ENCODE measurements around the gene ULK3.

Gene ULK3

DNA sequence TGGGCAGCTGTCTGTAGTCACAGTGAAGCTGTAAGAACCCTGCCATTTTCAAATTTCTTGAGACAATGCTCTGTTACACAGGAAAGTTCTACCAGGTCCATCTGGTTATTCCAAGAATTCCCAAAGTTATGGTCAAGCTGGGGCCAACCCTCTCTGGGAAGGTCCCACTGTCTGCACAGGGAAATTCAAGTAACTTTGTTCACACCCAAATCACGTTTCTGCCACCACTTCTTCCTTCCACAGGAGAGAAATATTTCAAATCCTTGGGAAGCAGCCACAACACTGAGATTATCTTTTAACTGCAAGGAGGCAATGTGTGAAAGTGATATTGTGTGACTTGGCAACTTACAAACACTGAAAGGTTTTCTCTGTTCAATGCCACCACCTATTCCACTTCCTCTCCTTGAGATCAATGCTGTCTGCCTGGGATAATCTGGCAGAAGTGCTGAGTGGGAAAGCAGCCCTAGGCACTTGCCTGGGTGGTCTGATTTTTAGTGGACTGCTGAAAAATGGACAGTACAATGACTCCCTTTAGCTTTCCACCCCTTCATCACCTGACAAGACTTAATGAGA is 24.6 kb upstream of the ULK3 start:
- DNase-seq: no peak

DNA sequence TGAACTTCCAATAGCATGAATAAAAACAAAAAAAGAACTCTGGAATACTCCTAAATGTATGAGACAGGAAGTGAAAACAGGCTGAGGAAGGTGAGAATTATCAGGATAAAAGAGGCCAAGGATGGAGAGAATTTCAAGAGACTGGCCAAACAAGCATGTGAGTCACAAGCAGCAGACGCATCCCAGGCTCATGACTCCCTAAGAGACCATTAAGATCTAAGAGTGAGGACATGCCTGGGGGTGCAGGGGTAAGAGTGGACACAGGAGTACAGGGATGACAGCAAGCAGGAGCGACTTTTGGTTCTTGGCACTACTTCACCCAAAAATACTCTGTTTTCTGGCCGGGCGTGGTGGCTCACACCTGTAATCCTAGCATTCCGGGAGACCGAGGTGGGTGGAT is 23.1 kb upstream of the ULK3 start:
- DNase-seq: no peak

DNA sequence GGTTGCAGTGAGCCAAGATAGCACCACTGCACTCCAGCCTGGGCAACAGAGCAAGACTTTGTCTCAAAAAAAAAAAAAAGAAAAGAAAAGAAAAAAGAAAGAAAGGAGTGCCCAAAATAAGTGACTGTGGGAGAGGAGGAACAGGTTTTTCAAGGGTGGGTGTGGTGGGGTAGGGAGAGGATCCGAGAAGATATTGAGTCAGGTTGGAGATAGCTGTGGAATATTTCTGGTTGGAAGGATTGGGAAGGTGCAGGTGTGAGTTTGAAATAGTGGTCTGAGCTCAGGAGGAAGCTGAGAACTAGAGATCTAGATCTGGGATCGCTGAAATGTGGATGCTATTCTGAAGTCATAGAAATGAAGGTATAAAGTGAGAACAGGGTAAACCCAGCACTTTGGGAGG is 22.4 kb upstream of the ULK3 start:
- no peak for DNase-seq

DNA sequence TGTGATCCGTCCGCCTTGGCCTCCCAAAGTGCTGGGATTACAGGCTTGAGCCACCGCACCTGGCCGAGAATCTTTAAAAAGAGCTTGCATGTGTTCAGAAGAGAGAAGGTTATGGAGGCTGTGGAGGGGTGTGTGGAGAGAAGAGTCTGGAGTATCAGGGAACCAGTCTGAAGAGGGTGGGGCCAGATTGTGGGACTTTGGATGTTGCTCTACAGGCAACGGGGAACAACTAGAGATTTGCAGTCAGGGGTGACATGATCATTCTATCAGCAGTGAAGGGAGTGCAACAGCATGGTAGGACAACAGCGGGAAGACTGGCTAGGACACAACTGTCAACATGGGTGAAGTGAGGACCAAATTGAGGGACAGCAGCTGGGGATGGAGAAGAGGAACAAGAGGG is 21.3 kb upstream of the ULK3 start:
- DNase-seq: no peak

DNA sequence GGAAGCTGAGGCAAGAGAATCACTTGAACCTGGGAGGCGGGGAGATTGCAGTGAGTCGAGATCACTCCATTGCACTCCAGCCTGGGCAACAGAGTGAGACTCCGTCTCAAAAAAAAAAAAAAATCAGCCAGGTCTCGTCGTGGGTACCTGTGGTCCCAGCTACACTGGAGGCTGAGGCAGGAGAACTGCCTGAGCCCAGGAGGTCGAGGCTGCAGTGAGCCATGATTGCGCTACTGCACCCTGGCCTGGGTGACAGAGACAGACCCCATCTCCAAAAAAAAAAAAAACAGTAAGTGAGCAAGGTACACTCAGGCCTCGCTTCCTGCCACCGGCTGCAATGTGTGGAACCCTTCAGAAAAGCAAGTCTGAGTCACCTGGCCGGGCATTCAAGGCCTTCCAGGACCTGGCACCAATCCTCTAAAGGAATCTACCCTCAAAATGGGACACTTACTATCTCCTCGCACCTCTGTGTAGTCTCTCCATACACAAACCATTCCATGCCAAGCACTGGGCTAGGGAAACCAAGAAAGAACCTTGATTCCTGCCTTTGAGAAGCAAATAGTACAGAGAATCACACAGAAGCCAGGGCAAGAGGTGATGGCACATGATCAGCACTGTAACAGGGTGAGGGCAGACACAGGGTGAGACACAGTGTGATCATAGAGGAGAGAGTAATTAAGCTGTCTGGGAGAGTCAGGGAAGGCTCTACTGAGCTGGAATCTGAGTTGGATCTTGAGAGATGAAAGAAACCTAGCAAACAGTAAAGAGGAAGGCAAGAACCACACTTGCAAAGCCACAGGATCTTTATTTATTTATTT is 20.5 kb upstream of the ULK3 start:
- DNase-seq: no peak

DNA sequence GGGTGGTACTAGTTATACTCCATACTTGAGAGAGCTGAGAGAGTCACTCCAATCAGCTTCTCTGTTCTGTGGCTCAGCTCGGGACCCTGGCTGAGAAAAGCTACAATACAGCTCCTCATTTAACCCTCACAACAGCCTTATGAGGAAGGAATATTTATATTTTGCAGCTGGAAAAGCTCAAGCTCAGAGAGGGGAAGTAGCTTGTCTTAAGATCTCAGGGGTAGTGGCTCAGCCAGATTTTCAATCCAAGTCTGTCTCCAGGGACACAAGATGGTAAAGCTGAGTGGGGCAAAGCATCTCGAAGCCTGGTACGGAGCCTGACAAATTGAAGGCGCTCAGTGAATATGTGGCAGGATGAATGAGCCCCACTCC is 15.4 kb upstream of the ULK3 start:
- DNase-seq: no peak

DNA sequence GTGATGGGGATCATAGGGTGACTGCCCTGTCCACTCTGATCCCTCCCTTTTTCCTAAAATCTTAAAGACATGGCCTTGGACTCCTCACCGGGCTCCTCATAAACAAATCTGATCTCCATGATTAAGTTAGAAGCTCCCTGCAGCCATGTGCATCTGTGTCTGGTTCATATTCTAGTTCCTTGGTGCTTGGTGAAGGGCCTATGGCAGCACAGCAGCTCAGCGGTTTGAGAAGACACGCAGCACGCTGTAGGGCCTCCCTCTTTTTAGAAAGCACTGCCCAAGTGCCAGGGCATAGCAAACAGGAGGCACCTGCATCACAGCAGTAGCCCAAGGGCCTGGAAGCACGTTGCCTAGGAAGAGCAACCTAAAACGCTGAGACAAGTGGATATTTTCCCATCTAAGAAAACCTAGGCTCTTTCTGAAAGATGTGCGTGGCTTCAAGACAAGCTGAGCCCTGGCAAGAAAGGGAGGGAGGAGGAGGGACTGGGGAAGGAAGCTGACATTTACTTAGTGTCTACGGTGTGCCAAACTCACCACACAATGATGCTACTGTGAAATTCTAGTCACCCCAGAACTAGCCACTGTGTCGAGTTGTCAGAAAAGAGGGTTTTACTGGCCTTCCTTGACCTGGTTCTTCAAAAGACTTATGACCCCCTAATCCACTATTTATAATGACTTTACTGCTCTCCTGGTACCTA is 14.9 kb upstream of the ULK3 start:
- no peak for DNase-seq

DNA sequence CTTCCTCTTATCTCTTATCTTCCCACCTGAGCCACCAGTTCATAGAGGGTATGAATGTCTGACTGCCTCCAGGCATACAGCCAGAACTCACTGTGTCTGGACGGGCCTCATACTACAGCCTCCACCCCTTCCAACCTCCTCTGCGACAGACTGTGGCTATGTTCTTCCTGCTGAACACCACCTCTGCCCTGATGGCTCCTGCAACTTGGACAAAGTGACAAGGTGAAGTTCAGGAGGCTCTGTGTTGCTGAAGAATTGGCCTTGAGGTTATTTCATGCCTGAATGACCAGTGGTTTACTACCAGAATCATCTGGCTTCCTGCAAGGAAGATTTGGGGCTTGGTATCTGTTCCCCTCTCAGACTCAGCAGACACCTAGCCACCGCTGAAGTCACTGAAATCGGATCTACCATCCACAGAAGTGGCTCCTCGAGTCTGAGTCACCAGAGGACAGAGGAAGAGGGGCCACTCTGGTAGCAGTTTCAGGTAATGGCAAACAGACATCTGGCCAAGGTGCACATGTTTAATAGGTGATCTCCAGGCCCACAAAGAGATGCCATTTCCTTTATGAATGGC is 14.2 kb upstream of the ULK3 start:
- no peak for DNase-seq

DNA sequence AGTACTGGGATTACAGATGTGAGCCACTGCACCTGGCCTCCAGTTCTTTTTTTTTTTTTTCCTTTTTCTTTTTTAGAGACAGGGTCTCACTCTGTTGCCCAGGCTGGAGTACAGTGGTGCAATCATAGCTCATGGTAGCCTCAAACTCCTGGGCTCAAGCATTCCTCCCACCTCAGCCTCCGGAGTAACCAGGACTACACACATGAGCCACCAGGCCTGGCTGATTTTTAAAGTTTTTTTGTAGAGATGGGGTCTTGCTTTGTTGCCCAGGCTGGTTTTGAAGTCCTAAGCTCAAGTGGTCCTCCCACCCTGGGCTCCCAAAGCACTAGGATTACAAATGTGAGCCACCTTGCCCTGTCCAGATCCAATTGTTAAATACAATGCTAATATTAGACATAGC is 13.6 kb upstream of the ULK3 start:
- no peak for DNase-seq

DNA sequence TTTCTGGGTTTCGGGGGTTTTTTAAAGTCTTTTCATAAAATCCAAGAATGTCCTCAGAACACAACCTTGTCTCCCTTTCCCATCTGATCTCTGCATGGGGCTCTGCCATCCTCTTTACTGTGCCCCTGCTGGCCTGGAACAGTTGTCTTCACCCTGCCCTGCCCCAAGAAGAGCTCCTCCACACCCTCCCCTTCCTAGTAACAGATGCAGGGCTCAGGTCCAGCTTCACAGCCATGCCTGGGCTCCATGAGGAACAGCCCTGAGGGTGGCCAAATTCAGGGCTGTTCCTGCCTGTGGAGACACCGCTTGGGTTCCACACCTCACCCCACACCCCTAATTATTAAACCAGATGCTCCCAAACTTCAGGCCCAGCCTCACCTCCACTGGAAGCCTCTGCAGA is 12.9 kb upstream of the ULK3 start:
- DNase-seq: no peak

DNA sequence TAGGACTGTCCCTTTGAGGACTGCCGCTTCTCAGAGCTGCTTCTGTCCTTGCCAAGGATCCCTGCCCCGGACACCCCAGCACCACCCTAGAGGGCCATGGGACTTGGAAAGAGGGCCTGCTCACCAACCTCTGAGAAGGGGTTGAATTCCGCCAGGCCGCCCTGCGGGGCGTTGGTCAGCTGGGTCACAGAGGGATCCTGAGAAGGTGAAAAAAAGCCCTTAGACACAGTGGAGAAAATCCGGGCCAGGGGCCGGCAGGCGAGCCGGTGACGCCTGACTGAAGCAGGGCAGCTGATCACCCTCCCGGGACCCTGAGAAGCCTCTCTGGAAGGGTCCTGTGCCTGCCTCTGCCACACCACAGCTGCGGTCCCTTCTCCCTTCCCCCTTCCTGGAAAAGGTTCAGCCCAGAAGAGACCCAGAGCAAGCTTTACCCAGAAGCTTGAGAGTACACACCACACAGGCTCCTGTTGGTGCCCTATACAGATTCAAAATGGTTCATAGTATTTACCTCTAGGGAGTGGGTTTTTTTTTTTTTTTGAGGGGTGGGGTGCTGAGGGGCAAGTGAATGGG is 11.6 kb upstream of the ULK3 start:
- no peak for DNase-seq

DNA sequence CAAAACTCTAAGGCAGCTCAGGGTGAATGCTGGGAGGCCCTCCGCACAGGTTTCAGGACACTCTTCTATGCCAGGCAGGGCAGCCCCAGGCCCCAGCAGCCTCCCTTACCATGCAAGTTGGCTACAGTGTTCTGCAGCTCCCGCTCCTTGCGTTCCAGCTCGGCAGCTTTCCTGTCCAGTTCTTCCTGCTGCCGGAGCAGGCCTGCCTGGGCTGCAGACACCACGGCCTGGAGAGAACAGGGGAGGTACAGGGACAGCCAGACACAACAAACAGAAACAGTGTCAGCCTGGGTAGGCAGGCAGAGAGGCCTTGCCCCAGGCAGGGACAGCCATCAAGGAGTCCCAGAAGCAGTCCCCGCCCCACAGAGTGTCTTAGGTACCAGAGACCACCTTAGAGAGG is 9.0 kb upstream of the ULK3 start:
- no peak for DNase-seq

DNA sequence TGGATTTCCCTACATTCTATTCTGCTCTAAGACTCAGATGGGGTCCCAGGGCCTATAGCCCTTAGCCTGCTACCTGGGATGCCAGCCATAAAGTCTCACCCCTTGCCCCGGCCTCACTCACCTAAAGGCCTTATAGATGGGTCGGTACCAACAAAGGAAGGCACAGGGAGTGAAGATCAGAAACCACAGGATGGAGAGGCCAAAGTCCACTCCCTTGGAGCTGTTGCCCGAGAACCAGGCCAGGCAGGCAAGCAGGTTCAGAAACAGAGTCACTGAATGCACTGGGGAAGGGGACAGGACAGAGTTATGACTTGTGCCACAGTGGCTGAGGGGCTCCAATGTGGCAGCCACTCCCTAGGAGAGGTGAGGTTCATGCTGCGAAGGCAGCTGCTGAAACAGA is 7.4 kb upstream of the ULK3 start:
- no peak for DNase-seq

DNA sequence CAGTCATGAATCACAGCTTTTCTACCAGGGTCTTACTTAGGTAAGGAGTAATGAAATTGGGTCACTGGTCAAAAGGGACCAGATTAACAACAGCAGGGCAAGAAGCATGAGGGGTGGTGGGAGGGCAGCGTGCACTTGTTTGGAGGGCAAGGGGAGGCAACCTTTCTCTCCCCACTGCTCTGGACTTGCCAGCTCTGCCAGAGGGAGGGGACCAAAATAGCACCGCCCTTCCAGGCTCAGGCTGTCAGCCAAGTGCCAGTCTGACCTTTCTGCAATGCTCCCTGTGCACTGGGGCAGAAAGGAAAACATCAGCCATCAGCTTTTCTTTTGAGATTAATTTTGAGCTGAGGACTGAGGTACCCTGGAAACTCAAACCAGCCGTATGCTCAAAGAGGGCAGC is 4.5 kb upstream of the ULK3 start:
- no peak for DNase-seq

DNA sequence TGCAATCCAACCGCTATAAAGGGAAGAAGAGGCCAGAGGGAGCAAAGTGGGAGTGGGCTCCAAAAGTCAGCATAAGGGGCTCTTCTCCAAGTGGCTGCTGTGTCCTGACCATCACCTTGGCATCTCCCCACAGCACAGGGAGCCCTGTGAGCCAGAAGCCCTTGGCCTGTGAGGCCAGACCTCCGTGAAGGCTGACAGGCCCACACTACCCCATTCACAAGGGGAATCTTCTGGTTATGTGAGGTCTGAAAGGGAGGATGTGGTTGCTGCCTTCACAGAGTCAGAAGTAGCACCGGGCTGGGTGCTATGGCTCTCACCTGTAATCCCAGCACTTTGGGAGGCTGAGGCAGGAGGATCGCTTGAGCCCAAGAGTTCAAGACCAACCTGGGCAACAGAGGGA is 2.6 kb upstream of the ULK3 start:
- no peak for DNase-seq

DNA sequence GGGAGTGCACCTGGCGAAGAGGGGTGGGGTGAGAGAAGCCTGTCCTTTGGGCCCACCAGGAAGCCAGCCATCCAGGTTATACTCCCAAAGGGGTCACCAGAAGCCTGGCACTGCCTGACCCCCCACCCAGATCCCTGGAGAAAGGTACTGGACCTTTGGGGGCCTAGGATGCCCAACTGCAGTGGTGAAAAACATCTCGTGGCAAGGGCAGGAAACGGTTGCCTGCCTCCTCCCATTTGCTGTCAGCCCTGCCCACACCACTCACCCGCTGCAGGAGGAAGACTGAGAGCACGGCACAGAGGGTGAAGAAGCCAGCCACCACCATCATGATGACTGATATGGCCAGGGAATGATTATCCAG is 2.2 kb upstream of the ULK3 start:
- no peak for DNase-seq

DNA sequence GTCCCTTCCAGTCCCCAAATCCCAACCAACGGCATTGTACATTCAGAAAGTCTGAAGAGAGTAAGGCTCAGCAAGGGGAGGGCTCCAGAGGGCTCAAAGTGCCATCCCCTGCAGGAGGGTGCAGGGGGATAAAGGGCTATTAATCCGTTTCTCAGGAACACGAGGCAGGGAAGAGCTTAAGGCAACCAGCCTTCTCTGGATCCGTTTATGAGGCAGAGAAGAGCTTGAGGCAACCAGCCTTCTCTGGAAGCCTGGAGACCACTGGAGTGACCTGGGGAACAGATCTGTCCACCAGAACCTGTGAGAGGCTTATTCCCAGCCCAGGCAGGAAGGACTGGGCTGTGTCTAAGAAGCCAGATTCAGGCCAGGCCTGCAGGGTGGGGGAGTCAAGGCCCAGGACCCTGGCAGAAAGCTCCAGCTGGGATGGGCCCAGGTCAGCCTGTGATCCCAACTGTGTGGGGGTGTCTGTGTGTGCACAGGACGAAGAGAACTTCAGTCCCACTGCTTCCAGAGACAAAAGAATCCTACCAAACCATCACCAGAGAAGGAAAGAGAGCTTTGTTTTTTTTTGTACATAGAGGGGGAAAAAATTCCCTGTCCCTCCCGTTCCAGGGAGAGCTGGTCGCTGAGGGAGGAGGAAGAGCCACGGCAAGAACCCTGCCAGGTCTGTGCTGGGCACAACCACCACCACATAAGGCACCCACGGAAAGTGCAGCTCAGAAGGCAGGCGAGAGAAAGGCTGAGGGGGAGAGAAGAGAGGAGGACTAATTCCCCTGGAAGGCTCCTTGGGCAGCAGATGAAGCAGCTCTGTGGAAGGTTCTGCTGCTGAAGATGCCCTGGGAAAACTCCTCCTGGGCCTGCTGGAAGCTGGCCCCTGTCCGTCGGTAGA is 1.6 kb upstream of the ULK3 start:
- DNase-seq: no peak

DNA sequence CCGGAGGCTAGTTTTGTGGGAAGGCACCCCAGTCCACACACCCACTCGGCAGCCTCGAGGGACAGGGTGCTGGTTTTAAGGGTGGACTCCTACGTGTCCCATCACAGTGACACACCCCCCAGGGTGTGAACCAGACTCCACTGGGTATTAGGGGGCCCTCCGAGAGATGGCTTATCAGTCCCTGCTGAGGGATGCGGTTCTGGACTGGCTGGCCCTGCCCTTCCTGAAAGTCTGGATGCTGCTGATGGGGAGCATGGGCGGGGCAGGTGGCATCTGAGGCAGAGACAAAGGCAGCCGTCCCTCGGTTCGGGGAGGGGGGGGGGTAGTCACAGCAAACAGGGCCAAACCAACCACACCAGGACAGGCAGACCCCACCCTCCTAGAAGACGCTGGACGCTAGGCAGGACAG is 939 bp upstream of the ULK3 start:
- no peak for DNase-seq

DNA sequence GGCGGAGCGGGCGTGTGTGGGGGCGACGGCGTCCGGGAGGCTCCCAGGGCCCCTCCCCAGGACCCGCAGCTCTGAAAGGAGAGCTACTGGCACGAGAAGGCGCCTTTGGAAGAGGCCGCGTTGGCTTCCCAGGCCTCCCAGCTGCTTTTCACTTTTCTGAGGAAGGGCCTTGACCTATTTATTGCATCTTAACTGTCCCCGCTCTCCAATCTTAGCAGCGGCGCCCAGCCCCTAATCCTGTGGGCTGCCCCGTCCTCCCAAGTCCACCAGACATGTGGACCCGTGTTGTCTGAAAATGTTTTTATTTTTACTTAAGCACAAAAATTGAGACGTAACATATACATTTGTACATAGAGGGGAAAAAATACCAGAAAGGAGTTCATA is 481 bp upstream of the ULK3 start:
- DNase-seq: no peak

DNA sequence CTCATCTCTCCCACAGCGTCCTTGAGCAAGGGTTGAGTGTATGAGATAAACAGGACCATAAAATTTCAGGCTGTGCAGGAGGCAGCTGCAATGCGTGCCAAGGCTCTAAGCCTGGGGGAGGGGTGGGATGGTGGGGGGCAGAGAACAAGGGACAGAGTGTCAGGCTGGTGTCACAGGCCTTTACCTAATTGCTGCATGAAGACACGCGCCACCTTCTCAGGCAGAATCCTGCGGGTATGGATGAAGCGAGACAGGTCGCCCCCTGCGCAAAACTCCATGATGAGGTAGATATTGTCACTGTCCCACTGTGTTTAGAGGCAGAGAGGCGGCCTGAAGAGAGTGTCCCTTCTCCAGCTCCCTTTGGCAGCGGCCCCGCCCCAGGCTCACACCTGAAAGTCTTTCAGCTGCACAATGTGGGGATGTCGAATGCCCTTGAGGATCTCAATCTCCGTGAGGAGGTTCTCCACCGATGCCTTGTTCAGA is 1.0 kb downstream of the ULK3 start:
- no peak for DNase-seq

DNA sequence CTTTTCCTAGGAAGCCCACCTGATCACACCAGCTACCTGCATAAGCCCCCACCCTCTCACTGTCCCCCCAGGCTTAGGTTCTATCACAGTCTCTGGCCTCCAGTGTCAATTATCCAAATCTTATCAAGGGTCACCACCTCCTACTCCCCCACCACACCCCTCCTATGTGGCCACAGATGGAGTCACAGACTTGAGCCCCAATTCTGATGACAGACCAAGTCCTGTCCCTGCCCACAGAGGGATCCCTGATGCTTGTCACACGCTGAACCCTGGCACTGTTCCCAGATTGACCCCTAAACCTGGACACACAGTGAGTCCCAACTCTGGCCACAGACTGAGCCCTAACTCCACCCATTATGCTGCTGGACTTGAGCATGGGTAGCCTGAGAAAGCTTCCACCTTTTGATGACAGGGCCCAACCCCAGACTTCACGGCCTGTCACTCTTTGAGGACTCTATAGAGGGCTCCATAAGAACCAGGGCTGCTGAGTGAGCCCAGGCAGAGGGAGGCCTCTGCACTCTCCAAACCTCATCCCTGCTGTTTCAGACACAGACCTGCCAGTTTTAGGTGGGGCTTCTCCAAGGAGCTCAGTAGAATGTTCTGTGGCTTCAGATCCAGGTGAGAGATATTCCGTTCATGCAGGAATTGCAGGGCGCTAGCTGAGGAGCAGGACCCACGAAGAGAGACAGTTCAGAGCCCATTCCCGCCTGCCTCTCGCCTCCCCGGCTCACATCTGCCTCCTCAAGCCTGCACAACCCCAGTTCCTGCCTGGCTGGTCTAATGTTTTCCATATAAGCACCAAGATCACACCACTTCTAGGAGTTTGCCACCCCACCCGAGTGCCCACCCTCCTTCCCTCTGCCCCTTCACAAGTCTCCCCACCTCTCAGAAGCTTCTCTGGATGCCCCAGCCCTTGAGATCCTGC is 1.8 kb downstream of the ULK3 start:
- no peak for DNase-seq

Measured in NCI-H2081 treated with DMSO at 0.1 percent for 48 hours (cell line).